SK-N-SH (cell line): ENCODE data around the gene C8A.

ENCODE experiments used
- CHD2 ChIP-seq: fragments of 150-350 bp; IDR thresholded peaks from 2 replicates; pipeline ENCODE4 v1.6.1; 2018; ENCODE audit warnings: low read length; ENCODE audit not compliant: partially characterized antibody
- POLR2AphosphoS5 ChIP-seq: IDR thresholded peaks from 2 replicates; pipeline ENCODE4 v1.6.1; 2012; ENCODE audit warnings: low read depth, low read length
- RAD21 ChIP-seq: IDR thresholded peaks from 2 replicates; pipeline ENCODE4 v1.6.1; 2012; ENCODE audit warnings: mild to moderate bottlenecking, low read length
- REST ChIP-seq: IDR thresholded peaks from 2 replicates; pipeline ENCODE4 v1.6.1; 2012; ENCODE audit warnings: mild to moderate bottlenecking, low read depth, low read length, moderate library complexity
- YY1 ChIP-seq: IDR thresholded peaks from 2 replicates; pipeline ENCODE4 v1.4.0; 2012; ENCODE audit warnings: low read depth, mild to moderate bottlenecking
- TF ChIP-seq, protein P1 (sequence below): fragments of 200-600 bp; sonication (generic); IDR thresholded peaks from 2 replicates; pipeline ENCODE4 v1.6.1; 2017; ENCODE audit warnings: antibody characterized with exemption, mild to moderate bottlenecking, moderate library complexity
- TF ChIP-seq, protein P2 (sequence below): IDR thresholded peaks from 2 replicates; pipeline ENCODE4 v1.4.0; 2012; ENCODE audit warnings: low read depth
- TF ChIP-seq, protein P3 (sequence below): IDR thresholded peaks from 2 replicates; pipeline ENCODE4; 2012

DNA sequence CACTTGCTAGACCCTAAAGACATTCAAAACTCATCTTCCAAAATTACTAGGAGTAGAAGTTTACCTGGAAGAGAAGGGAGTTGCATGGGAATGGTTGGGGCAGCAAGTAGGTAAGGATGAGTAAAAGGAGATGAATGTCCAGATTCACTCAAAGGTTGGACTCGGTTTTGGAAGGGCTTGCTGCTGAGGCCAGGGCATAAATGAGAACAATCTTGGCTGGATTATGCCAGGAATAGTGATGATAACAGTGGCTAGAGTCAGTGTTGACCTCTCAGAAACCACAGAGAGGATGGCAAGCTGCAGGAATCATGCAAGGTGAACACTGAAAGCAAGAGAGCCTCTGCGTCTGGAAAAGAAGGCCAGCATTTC, 43.4 kb downstream of the C8A start:
- TF ChIP-seq YY1: no peak
- TF ChIP-seq REST: no peak
- no peak for TF ChIP-seq RAD21
- TF ChIP-seq, protein P1, sequence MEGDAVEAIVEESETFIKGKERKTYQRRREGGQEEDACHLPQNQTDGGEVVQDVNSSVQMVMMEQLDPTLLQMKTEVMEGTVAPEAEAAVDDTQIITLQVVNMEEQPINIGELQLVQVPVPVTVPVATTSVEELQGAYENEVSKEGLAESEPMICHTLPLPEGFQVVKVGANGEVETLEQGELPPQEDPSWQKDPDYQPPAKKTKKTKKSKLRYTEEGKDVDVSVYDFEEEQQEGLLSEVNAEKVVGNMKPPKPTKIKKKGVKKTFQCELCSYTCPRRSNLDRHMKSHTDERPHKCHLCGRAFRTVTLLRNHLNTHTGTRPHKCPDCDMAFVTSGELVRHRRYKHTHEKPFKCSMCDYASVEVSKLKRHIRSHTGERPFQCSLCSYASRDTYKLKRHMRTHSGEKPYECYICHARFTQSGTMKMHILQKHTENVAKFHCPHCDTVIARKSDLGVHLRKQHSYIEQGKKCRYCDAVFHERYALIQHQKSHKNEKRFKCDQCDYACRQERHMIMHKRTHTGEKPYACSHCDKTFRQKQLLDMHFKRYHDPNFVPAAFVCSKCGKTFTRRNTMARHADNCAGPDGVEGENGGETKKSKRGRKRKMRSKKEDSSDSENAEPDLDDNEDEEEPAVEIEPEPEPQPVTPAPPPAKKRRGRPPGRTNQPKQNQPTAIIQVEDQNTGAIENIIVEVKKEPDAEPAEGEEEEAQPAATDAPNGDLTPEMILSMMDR: no peak
- TF ChIP-seq, protein P2, sequence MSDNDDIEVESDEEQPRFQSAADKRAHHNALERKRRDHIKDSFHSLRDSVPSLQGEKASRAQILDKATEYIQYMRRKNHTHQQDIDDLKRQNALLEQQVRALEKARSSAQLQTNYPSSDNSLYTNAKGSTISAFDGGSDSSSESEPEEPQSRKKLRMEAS: no peak
- TF ChIP-seq, protein P3, sequence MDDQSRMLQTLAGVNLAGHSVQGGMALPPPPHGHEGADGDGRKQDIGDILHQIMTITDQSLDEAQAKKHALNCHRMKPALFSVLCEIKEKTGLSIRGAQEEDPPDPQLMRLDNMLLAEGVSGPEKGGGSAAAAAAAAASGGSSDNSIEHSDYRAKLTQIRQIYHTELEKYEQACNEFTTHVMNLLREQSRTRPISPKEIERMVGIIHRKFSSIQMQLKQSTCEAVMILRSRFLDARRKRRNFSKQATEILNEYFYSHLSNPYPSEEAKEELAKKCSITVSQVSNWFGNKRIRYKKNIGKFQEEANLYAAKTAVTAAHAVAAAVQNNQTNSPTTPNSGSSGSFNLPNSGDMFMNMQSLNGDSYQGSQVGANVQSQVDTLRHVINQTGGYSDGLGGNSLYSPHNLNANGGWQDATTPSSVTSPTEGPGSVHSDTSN: no peak
- TF ChIP-seq CHD2: no peak
- TF ChIP-seq POLR2AphosphoS5: no peak
